MM.1S (cell line): Measurements from ENCODE around the gene GALNT5.

Source experiments
- CTCF ChIP-seq: fragments of 300-600 bp; sonication (generic); IDR thresholded peaks from 2 replicates; pipeline ENCODE4 v1.5.1; 2016; ENCODE audit warnings: antibody characterized with exemption, low read length, mixed read lengths
- EZH2 ChIP-seq: fragments of 300-600 bp; sonication (generic); optimal IDR thresholded peaks from 2 replicates; pipeline ENCODE3; 2017; ENCODE audit warnings: low read depth, mild to moderate bottlenecking, antibody characterized with exemption, low read length, mixed read lengths
- EZH2phosphoT487 ChIP-seq: fragments of 300-600 bp; sonication (generic); IDR thresholded peaks from 2 replicates; pipeline ENCODE4 v1.6.1; 2018; ENCODE audit warnings: antibody characterized with exemption, low read length

- TF ChIP-seq CTCF (no peak), EZH2phosphoT487 (no peak), EZH2 (no peak)
Observed at GRCh38 chr2:157334335-157334734, 76.8 kb downstream of the GALNT5 start.
